Prostate gland (tissue), 2 donors: ENCODE data around the gene SIK2. TPM values are rescaled to one million over a fixed set of nuclear protein-coding genes. Genes with fewer than 3 reads are reported as not detected.

Experiments
- DNase-seq: peaks from one replicate; pipeline ENCODE4 v3.0.0-alpha.2; 2019; ENCODE audit warnings: low spot score
- H3K27ac ChIP-seq, 2 donors: fragments of 200-600 bp; sonication (generic); 2 replicates each; pipeline ENCODE4 v1.5.1; 2017 to 2019
- H3K27me3 ChIP-seq: fragments of 200-600 bp; sonication (generic); replicated peaks from 2 replicates; pipeline ENCODE4 v1.5.1; 2019; ENCODE audit not compliant: insufficient read depth
- H3K36me3 ChIP-seq, 2 donors: fragments of 200-600 bp; sonication (generic); 1 replicate in 1 of 2; 2 replicates in 1 of 2; pipeline versions ENCODE4 v1.5.1 to v1.8.1; 2017 to 2019
- H3K4me1 ChIP-seq: fragments of 200-600 bp; sonication (generic); replicated peaks from 2 replicates; pipeline ENCODE4 v1.5.1; 2019
- H3K4me3 ChIP-seq, 2 donors: fragments of 200-600 bp; sonication (generic); 2 replicates each; pipeline ENCODE4 v1.5.1; 2017 to 2019
- H3K9me3 ChIP-seq: fragments of 200-600 bp; sonication (generic); 2 replicates; pipeline ENCODE4 v1.5.1; 2017
- CTCF ChIP-seq, 4 experiments: fragments of 200-600 bp in 2 of 4; fragments of 450-650 bp in 2 of 4; sonication (generic) in 2 of 4; IDR thresholded peaks; 1 replicate in 3 of 4; 2 replicates in 1 of 4; pipeline ENCODE4 v1.5.1; 2016 to 2019; ENCODE audit warnings: antibody characterized with exemption in 4 of 4, mild to moderate bottlenecking in 2 of 4, moderate library complexity in 2 of 4
- POLR2A ChIP-seq: fragments of 450-650 bp; IDR thresholded peaks from one replicate; pipeline ENCODE4 v1.6.1; 2016; ENCODE audit warnings: antibody characterized with exemption, mild to moderate bottlenecking
- POLR2AphosphoS5 ChIP-seq: sonication (generic); formaldehyde crosslinking; IDR thresholded peaks from one replicate; pipeline ENCODE4 v1.6.1; 2017; ENCODE audit warnings: antibody characterized with exemption
- WGBS: methylation state at CpG from one replicate; pipeline ENCODE4 v1.1.5; 2018; 5-methylcytosine and 5-hydroxymethylcytosine counted together
- intact Hi-C: fragments of 100-400 bp; cut with DNase I; formaldehyde crosslinking; loops from one replicate; pipeline ENCODE4 v1.14.2; 2022
- total RNA-seq, 2 donors: library from RNA; depleted of rRNA; stranded (reverse); fragments of >200 nt; gene quantifications; one replicate each; pipeline ENCODE4 v1.1.0, GENCODE V29; 2016

SIK2 gene
- total RNA-seq, 2 donors from 2014 or later, result 13.0 to 18.7 TPM

- intact Hi-C loops, result no loop called here
- no peaks in the 10 kb centered on the region for H3K4me1 ChIP-seq
- WGBS, result 79% methylated on average over 1 of the region's 1 CpG
These were observed 97.4 kb downstream of the SIK2 start for GRCh38 chr11:111699579-111700156.

DNA sequence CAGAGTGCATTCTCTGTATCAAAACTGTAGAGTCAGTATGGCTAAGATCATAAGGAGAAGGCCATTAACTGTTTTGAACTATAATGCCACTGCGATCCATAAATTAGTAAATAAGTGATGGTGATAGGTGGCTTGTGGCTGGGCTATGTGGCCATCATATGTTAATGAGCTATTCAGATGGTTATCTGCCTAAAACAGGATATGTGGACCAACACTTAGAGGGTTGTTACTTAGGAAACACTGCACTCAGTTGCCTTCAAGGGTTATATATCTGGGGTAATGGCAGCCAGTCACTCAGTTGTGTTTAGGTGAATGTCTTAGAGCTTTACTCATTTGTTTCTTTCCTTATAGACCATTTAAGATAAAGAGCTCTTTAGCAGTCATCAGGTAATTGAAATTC, 97.9 kb downstream of the SIK2 start:
- Histone ChIP-seq H3K36me3 (no peaks in the 10 kb centered on the region), H3K27ac (no peak overlapping the region), H3K4me3 (no peak overlapping the region), H3K27me3 (no peaks in the 10 kb centered on the region), H3K4me1 (no peaks in the 10 kb centered on the region), H3K9me3 (no peaks in the 10 kb centered on the region)
- no peak for DNase-seq
- intact Hi-C loops, result no loop called here
- no peak for TF ChIP-seq CTCF (IDR thresholded peaks at IDR 0.05)
- no peak for TF ChIP-seq POLR2AphosphoS5
- TF ChIP-seq POLR2A, result no peak
- 100% methylated on average over 1 of the region's 1 CpG for WGBS

More at GRCh38 chr11:111699579-111700156, 97.4 kb downstream of the SIK2 start:
- Histone ChIP-seq H3K27ac (no peak overlapping the region), H3K9me3 (no peaks in the 10 kb centered on the region), H3K27me3 (no peaks in the 10 kb centered on the region), H3K36me3 (no peaks in the 10 kb centered on the region), H3K4me3 (no peak overlapping the region)
- DNase-seq, result no peak
- no peak for TF ChIP-seq CTCF (IDR thresholded peaks at IDR 0.05)

- 93% methylated on average over 5 of the region's 5 CpGs for WGBS
- Histone ChIP-seq H3K27me3 (no peaks in the 10 kb centered on the region), H3K27ac (no peak overlapping the region), H3K4me3 (no peak overlapping the region), H3K36me3 (no peaks in the 10 kb centered on the region), H3K9me3 (no peaks in the 10 kb centered on the region), H3K4me1 (no peaks in the 10 kb centered on the region)
- no peak for DNase-seq
- intact Hi-C loops, result no loop called here
- TF ChIP-seq POLR2AphosphoS5 (no peak), POLR2A (no peak), CTCF (IDR thresholded peaks at IDR 0.05) (no peak)
These were observed 100.4 kb downstream of the SIK2 start for GRCh38 chr11:111702623-111703022.

DNA sequence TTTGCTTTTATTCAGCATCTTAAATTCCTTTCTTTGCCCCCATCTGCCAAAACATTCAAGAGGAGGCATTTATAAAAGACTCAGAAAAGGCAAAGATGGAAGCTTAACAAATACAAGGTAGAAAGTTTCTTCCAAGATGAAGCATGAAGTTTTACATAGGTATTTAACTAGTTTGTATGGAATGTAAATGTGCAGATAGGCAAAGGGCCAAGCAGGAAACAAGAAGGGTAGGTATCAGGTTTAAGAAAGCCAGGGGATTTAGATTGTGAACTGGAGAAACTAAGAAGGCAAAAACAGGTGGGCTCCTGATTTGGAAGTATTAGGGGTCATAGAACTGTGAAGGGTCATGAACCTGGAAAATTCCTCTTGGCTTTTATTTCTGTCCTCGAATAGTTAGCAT, 101.3 kb downstream of the SIK2 start:
- Histone ChIP-seq H3K27me3 (no peaks in the 10 kb centered on the region), H3K27ac (no peak overlapping the region), H3K9me3 (no peaks in the 10 kb centered on the region), H3K4me1 (no peaks in the 10 kb centered on the region), H3K4me3 (no peak overlapping the region), H3K36me3 (no peaks in the 10 kb centered on the region)
- DNase-seq, result no peak
- 53% methylated on average over 1 of the region's 1 CpG for WGBS
- TF ChIP-seq POLR2AphosphoS5, result no peak
- TF ChIP-seq POLR2A, result no peak
- no peak for TF ChIP-seq CTCF (IDR thresholded peaks at IDR 0.05)
- intact Hi-C loops, result no loop called here

GRCh38 chr11:111707039-111707690, 104.9 kb downstream of the SIK2 start:
- intact Hi-C loops, result no loop called here
- H3K27me3 ChIP-seq, result no peaks in the 10 kb centered on the region
- H3K36me3 ChIP-seq, result no peaks in the 10 kb centered on the region
- no peak for TF ChIP-seq CTCF (IDR thresholded peaks at IDR 0.05)
- TF ChIP-seq POLR2AphosphoS5, result peak; percentile 92
- peak; percentile 82 for DNase-seq
- WGBS, result 18% methylated on average over 9 of the region's 9 CpGs
- no peak overlapping the region for H3K27ac ChIP-seq
- no peak overlapping the region for H3K4me3 ChIP-seq
- H3K9me3 ChIP-seq, result no peaks in the 10 kb centered on the region
- no peaks in the 10 kb centered on the region for H3K4me1 ChIP-seq
